Colonic mucosa (tissue), 4 donors: ENCODE data around the gene CFAP74. TPM values are rescaled to one million over a fixed set of nuclear protein-coding genes. Genes with fewer than 3 reads are reported as not detected.

Experiments
- DNase-seq: peaks from one replicate; pipeline ENCODE4 v3.0.0-alpha.2; 2020
- H3K27ac ChIP-seq: fragments of 200-600 bp; one replicate; pipeline ENCODE4 v1.8.0; 2021
- H3K27me3 ChIP-seq: fragments of 200-600 bp; one replicate; pipeline ENCODE4 v1.8.0; 2021
- H3K36me3 ChIP-seq: fragments of 200-600 bp; one replicate; pipeline ENCODE4 v1.8.0; 2021
- H3K4me1 ChIP-seq: fragments of 200-600 bp; one replicate; pipeline ENCODE4 v1.8.0; 2021; ENCODE audit warnings: mild to moderate bottlenecking
- H3K4me3 ChIP-seq: fragments of 200-600 bp; one replicate; pipeline ENCODE4 v1.8.0; 2021
- H3K9ac ChIP-seq, 2 donors: one replicate each; pipeline ENCODE4 v1.7.0; 2013; ENCODE audit warnings: control low read depth in 2 of 2, low read depth in 2 of 2, low read length in 2 of 2
- H3K9me3 ChIP-seq: fragments of 200-600 bp; one replicate; pipeline ENCODE4 v1.8.0; 2021
- CTCF ChIP-seq: fragments of 200-600 bp; IDR thresholded peaks from one replicate; pipeline ENCODE4 v1.8.0; 2022; ENCODE audit warnings: antibody characterized with exemption, mild to moderate bottlenecking
- intact Hi-C: fragments of 100-400 bp; cut with DNase I; formaldehyde crosslinking; loops from one replicate; pipeline ENCODE4 v1.14.1; 2022
- total RNA-seq, 2 donors: library from RNA; stranded (reverse); fragmentation: NEBNext Ultra II Directional in 1 of 2; extraction: Animal tissue kit (Norgen Biotek cat#: 25700) in 1 of 2; gene quantifications; one replicate each; pipeline ENCODE4 v1.2.1, GENCODE V29; 2021
- donor health status: healthy.
- donor health status: DM: no; HTN: no; CAD: no.
- donor health status: DM: no; HTN: no; CAD: no.

Gene CFAP74
- total RNA-seq, 2 donors from 2014 or later: 0.10 to 0.16 TPM

GRCh38 chr1:2033165-2033564, 29.6 kb upstream of the CFAP74 start:
- no peak for DNase-seq
- no peaks in the 10 kb centered on the region for H3K27me3 ChIP-seq
- H3K9me3 ChIP-seq: no peaks in the 10 kb centered on the region
- H3K4me3 ChIP-seq: no peak overlapping the region
- H3K4me1 ChIP-seq: no peaks in the 10 kb centered on the region
- no peak overlapping the region for H3K27ac ChIP-seq
- intact Hi-C loops: no loop called here
- no peak overlapping the region for H3K9ac ChIP-seq
- no peak for TF ChIP-seq CTCF
- no peaks in the 10 kb centered on the region for H3K36me3 ChIP-seq

GRCh38 chr1:2032737-2033136, 29.2 kb upstream of the CFAP74 start:
- H3K9me3 ChIP-seq: no peaks in the 10 kb centered on the region
- no peak overlapping the region for H3K4me3 ChIP-seq
- no peaks in the 10 kb centered on the region for H3K36me3 ChIP-seq
- intact Hi-C loops: no loop called here
- no peak for TF ChIP-seq CTCF
- H3K27me3 ChIP-seq: no peaks in the 10 kb centered on the region
- H3K27ac ChIP-seq: no peak overlapping the region
- H3K4me1 ChIP-seq: no peaks in the 10 kb centered on the region
- no peak for DNase-seq
- H3K9ac ChIP-seq: no peak overlapping the region

GRCh38 chr1:2031546-2032540, 28.3 kb upstream of the CFAP74 start:
- DNase-seq: no peak
- intact Hi-C loops: no loop called here
- no peaks in the 10 kb centered on the region for H3K36me3 ChIP-seq

GRCh38 chr1:2030076-2030871, 26.7 kb upstream of the CFAP74 start:
- no peaks in the 10 kb centered on the region for H3K4me1 ChIP-seq
- no peak overlapping the region for H3K9ac ChIP-seq
- no peak for DNase-seq
- H3K27me3 ChIP-seq: no peaks in the 10 kb centered on the region
- no peak overlapping the region for H3K4me3 ChIP-seq
- intact Hi-C loops: no loop called here
- H3K27ac ChIP-seq: no peak overlapping the region
- no peaks in the 10 kb centered on the region for H3K36me3 ChIP-seq
- H3K9me3 ChIP-seq: no peaks in the 10 kb centered on the region
- TF ChIP-seq CTCF: no peak

More at GRCh38 chr1:2031546-2032540, 28.3 kb upstream of the CFAP74 start:
- Histone ChIP-seq H3K27ac (no peak overlapping the region), H3K9me3 (no peaks in the 10 kb centered on the region), H3K9ac (no peak overlapping the region), H3K27me3 (no peaks in the 10 kb centered on the region), H3K4me3 (no peak overlapping the region), H3K4me1 (no peaks in the 10 kb centered on the region)
- no peak for TF ChIP-seq CTCF

GRCh38 chr1:2029561-2029960, 26.0 kb upstream of the CFAP74 start:
- no peak for DNase-seq
- Histone ChIP-seq H3K27me3 (no peaks in the 10 kb centered on the region), H3K9me3 (no peaks in the 10 kb centered on the region), H3K27ac (no peak overlapping the region), H3K36me3 (no peaks in the 10 kb centered on the region), H3K9ac (no peak overlapping the region), H3K4me1 (no peaks in the 10 kb centered on the region), H3K4me3 (no peak overlapping the region)
- no peak for TF ChIP-seq CTCF
- intact Hi-C loops: no loop called here
